GM18907 (cell line): ENCODE measurements around the gene CAPZB.

Source experiments
- ATAC-seq: cut with Tn5 transposase; IDR thresholded peaks from one replicate; pipeline ENCODE4 v1.9.1; 2021; ENCODE audit warnings: mild to moderate bottlenecking, moderate library complexity; ENCODE audit not compliant: unreplicated experiment

Gene CAPZB

GRCh38 chr1:19469004-19469403, 16.3 kb downstream of the CAPZB start:
- ATAC-seq: no peak

DNA sequence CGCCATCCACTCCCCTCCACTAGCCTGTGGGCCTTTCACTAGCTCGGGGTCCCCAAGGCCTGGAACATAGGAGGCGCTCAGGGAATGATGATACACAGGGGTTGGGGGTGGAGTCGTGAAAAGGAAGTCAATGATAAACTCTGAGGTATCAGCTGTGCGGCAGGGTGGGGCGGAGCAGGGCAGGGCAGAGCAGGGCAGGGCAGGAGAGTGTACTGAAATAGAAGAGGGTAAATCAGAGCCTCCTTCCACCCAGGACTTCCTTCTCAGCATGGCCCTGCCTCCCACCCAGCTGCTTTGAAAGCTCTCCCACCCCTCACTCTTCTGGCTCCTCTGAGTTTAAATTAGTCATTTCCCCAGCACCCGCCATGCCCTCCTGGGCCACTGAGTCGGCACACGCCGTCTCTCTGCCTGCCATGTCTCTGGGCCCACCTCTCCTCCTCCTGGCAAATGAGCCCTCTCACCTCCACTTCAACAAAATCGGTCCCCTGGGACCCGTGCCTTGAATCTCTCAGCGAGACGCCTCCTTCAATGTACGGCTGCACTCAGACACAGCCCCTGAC, 16.9 kb downstream of the CAPZB start:
- peak; percentile 62 for ATAC-seq

- ATAC-seq: no peak
Measured at GRCh38 chr1:19467199-19468187, 17.8 kb downstream of the CAPZB start.

- no peak for ATAC-seq
Measured at GRCh38 chr1:19466112-19466561, 19.2 kb downstream of the CAPZB start.

GRCh38 chr1:19465650-19466049, 19.7 kb downstream of the CAPZB start:
- ATAC-seq: no peak

DNA sequence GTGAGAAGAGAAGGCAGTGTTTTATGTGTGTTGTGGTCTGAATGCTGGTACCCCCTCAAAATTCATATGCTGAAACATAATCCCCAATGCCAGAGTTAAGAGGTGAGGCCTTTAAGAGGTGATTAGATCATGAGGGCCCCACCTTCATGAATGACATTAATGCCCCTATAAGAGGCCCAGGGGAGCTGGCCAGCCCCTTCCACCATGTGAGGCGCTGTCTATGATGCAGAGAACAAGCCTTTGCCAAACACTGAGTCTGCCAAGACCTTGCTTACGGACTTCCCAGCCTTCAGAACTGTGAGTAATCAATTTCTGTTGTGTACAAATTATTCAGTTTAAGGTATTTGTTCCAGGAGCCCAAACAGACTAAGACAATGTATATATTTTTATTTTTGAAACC, 20.2 kb downstream of the CAPZB start:
- no peak for ATAC-seq

DNA sequence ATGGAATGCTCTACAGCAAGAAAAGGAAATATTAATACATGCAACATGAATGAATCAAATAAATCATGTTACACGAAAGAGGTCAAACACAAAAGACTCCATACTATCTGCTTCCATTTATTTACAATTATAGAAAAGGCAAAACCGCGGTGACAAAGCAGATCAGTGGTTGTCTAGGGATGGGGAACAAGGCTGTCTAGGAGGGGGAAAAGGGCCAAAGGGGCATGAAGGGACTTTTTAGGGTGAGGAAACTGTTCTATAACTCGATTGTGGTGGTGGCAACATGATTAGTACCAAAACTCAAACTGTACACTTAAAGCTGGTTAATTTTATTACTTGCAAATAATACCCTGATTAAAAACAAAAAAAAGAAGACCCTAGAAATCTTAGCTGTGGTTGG, 20.6 kb downstream of the CAPZB start:
- ATAC-seq: no peak

- no peak for ATAC-seq
Measured at GRCh38 chr1:19463504-19463803, 21.9 kb downstream of the CAPZB start.

- ATAC-seq: peak; percentile 57
Measured at GRCh38 chr1:19462781-19463503, 22.4 kb downstream of the CAPZB start.

DNA sequence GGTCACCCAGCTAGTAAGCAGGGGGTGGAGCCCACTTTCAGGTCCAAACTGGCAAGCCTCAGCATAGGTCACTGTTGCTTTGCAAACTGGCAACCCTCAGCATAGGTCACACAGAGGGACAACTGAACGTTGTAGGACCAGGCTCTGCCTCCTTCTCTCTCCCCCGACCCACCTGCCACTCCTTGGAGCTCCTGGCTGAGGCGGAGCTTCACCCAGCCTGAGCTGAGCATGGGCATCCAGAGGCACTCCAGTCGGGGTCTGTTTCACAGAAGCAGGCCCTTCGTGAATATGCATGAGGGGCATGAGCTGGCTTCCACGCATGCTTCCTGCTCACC, 24.2 kb downstream of the CAPZB start:
- no peak for ATAC-seq

GRCh38 chr1:19460535-19461219, 24.7 kb downstream of the CAPZB start:
- ATAC-seq: no peak

GRCh38 chr1:19458815-19459417, 26.4 kb downstream of the CAPZB start:
- no peak for ATAC-seq

DNA sequence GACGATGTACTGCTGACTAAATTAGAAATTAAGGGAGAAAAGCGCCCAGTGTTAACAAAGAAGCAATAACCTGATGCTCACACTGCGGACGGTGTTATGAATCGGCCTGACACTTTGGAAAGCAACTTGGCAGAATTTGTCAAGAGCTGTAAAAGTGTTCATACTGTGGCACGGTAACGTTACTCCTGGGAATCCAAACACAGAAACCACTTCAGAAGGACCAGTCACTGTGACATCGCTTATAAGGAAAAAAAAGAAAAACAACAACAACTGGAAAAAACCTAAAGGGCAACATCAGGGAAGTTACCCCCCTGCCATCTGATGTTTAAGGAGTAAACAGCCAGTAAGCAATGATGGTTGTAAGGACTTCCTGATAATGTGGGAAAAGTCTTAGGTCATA, 27.7 kb downstream of the CAPZB start:
- no peak for ATAC-seq

DNA sequence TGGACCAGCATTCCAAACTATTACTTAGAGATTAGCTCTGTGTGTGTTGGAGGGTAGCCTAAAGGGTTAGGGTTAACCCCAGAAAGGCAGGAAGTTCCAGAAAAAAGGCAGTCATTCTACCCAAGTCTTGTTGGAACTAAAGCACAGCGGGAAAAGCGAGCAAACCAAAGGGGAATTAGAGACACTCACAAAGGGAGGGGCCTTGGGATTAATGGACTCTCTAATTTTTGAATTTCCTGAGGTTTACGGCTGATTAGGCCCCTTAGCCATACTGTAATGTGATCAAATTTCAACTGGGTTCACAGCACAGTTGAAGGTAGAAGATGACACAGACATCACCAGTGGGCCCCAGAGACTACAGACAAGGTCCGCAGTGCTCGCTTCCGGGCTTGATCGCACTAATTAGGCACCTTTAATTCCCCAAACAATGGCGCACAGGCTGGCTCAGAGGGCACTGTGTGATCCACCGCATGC, 28.3 kb downstream of the CAPZB start:
- ATAC-seq: no peak

- no peak for ATAC-seq
Measured at GRCh38 chr1:19455353-19455752, 30.0 kb downstream of the CAPZB start.

DNA sequence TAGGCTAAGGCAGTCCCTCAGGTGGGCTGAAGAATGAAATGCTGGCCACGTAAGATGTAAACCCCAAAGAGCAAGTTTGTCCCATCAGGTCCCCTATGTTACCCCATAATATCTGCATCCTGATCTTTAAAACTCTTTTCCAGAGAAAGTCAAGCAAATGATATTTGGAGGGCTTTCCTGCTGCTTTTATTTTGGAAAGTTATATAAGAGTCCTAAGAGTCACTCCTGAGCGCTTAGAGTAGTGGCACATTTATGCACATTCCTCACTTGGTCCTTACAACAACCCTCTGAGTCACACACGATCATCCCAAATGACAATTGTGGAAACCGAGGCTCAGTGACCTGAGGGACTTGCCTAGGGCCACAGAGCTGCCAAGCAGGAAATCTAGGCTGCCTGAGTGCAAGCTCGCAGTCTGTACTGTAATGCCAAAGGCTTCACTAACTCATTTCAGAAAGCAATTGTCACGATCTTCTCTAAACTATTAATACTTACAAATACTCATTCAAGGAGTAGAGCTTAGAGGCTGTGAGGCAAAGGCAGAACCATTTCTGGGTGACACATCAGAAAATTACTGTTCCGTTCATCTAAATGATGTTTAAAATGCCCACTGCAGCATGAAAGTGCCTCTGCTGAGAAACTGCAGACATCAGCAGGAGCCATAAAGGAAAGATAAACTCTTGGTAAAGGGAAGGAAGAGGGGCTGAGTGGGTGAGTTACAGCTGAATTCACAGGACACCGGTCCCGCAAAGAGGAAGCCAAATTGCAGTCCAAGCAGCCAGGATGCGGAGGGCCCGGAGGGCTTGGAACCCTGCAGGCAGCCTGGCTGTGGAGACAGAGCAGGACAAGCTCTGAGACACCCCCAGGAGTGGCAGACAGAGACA, 30.8 kb downstream of the CAPZB start:
- ATAC-seq: no peak

- ATAC-seq: no peak
Measured at GRCh38 chr1:19453741-19454201, 31.6 kb downstream of the CAPZB start.

- no peak for ATAC-seq
Measured at GRCh38 chr1:19452221-19452663, 33.1 kb downstream of the CAPZB start.

GRCh38 chr1:19450811-19451515, 34.4 kb downstream of the CAPZB start:
- ATAC-seq: no peak
